Heart left ventricle (tissue), 13 donors: ENCODE data around the gene MYO5A.

ENCODE experiments used
- CTCF ChIP-seq, 12 donors: fragments of 200-600 bp; sonication (generic) in 4 of 12; IDR thresholded peaks; one replicate each; pipeline versions ENCODE4 v1.5.0 to v1.8.0; 2018 to 2022; ENCODE audit warnings: antibody characterized with exemption in 12 of 12, mild to moderate bottlenecking in 5 of 12
- POLR2A ChIP-seq, 2 donors: fragments of 450-650 bp; IDR thresholded peaks; one replicate each; pipeline ENCODE4 v1.6.1; 2017; ENCODE audit warnings: antibody characterized with exemption in 2 of 2, mild to moderate bottlenecking in 2 of 2, moderate library complexity in 2 of 2
- donor health status: ischemic (EF 13 %, LVEDD 7.1; RV severe dilation, severe dysfunction).
- donor health status: DM: no; HTN: yes; CAD: no.
- donor health status: DM: no; HTN: no; CAD: no.
- donor health status: ischemic (EF 25% LVEDD 6.9; RV normal size, moderate dysfunction).
- donor health status: ischemic (EF 25% LVEDD 5.7; RV mildly dilated, moderate dysfunction).
- donor health status: ischemic (EF 35%, LVEDD 5.7; RV mildly dilated, moderate dysfunction).
- donor health status: nonischemic (EF 11% LVEDD 7.7; RV severe dilation, severe dysfunction).
- donor health status: DM: yes; HTN: yes; CAD: no.
- donor health status: PGD.
- donor health status: ischemic (EF 29% LVEDD 5.4; RV normal size, mild dysfunction).
- donor health status: nonischemic (EF 23%, LVEDD 6.1; RV moderate dilation, normal function).

GRCh38 chr15:52287114-52287513, 241.6 kb downstream of the MYO5A start:
- TF ChIP-seq POLR2A (IDR thresholded peaks at IDR 0.05): no peak
- TF ChIP-seq CTCF (IDR thresholded peaks at IDR 0.05): no peak
